ENCODE data around the gene ADCY7.

DNA sequence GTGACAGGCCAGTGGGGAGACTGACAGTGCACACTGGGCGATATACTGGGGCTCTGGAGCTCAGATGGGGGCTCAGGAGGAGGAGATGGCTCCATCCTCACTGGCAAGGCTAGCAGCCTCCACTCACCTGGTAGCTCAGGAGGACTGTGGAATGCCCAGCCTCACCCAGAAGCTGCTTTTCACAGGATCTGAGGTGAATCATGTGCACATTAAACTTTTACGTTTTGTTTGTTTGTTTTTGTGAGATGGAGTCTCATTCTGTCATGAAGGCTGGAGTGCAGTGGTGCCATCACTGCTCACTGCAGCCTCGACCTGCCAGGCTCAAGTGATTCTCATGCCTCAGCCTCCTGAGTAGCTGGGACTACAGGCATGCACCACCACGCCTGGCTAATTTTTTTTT lies 28.6 kb downstream of the ADCY7 start:
- TF ChIP-seq, protein P1, sequence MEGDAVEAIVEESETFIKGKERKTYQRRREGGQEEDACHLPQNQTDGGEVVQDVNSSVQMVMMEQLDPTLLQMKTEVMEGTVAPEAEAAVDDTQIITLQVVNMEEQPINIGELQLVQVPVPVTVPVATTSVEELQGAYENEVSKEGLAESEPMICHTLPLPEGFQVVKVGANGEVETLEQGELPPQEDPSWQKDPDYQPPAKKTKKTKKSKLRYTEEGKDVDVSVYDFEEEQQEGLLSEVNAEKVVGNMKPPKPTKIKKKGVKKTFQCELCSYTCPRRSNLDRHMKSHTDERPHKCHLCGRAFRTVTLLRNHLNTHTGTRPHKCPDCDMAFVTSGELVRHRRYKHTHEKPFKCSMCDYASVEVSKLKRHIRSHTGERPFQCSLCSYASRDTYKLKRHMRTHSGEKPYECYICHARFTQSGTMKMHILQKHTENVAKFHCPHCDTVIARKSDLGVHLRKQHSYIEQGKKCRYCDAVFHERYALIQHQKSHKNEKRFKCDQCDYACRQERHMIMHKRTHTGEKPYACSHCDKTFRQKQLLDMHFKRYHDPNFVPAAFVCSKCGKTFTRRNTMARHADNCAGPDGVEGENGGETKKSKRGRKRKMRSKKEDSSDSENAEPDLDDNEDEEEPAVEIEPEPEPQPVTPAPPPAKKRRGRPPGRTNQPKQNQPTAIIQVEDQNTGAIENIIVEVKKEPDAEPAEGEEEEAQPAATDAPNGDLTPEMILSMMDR (conservative IDR thresholded peaks at IDR 0.05; ENCODE audit: low read depth, low read length), result no peak
- no peak for TF ChIP-seq EZH2 (IDR thresholded peaks at IDR 0.05; ENCODE audit: borderline replicate concordance, low read depth, low read length, poor library complexity, severe bottlenecking)
